Endothelial cell of umbilical vein (primary cell): ENCODE results near the gene AATF. TPM values are rescaled to one million over a fixed set of nuclear protein-coding genes. Genes with fewer than 3 reads are reported as not detected.

Experiments used
- BruUV-seq: library from RNA; stranded (reverse); fragments of 400-500 nt; replicated peaks from 2 replicates; lab custom pipeline; 2021; lab: Mats Ljungman, UMichigan
- CTCF ChIA-PET: fragments of 300-600, 350-600 bp; sonication (Branson Sonifier 250); formaldehyde crosslinking; loops from one replicate; lab custom pipeline; 2021; ENCODE audit warnings: antibody characterized with exemption, inconsistent platforms; lab: Charles Lee
- POLR2A ChIA-PET: fragments of 300-600, 350-600 bp; sonication (Branson Sonifier 250); formaldehyde crosslinking; loops from one replicate; lab custom pipeline; 2021; ENCODE audit warnings: antibody characterized with exemption, inconsistent platforms; lab: Charles Lee
- DNase-seq: peaks from one replicate; pipeline ENCODE4 v3.0.0-alpha.2; 2011; ENCODE audit warnings: low read depth, low spot score
- FAIRE-seq: peaks from 2 replicates; lab custom pipeline; 2011; peaks lifted over from hg19 to GRCh38; lab: Jason Lieb, UNC
- H2AFZ ChIP-seq: 2 replicates; pipeline ENCODE4 v1.6.0; 2012; ENCODE audit warnings: low read depth, low read length, control low read depth, inconsistent platforms
- H3K27ac ChIP-seq: 2 replicates; pipeline ENCODE4 v1.5.1; 2011; ENCODE audit warnings: low read depth, mild to moderate bottlenecking, control low read depth, low read length, moderate library complexity; ENCODE audit not compliant: insufficient read depth
- H3K27me3 ChIP-seq, 2 experiments: 2 replicates each; pipeline versions ENCODE4 v1.6.0 to v1.6.1; 2011; ENCODE audit warnings: low read length in 2 of 2, mixed read lengths in 1 of 2; ENCODE audit not compliant: control insufficient read depth in 2 of 2, insufficient read depth in 2 of 2
- H3K36me3 ChIP-seq, 2 experiments: 2 replicates in 1 of 2; 3 replicates in 1 of 2; pipeline ENCODE4 v1.5.1; 2011; ENCODE audit warnings: low read length in 2 of 2, mild to moderate bottlenecking in 1 of 2, moderate library complexity in 1 of 2; ENCODE audit not compliant: control insufficient read depth in 2 of 2, insufficient read depth in 2 of 2; ENCODE audit errors: extremely low read depth in 1 of 2
- H3K4me1 ChIP-seq: 3 replicates; pipeline ENCODE4 v1.5.1; 2011; ENCODE audit warnings: mild to moderate bottlenecking, low read length; ENCODE audit not compliant: control insufficient read depth, insufficient read depth; ENCODE audit errors: extremely low read depth
- H3K4me2 ChIP-seq: 2 replicates; pipeline ENCODE4 v1.6.1; 2011; ENCODE audit warnings: low read length, control low read depth, mixed read lengths; ENCODE audit not compliant: insufficient read depth
- H3K4me3 ChIP-seq, 3 experiments: fragments of 200-600 bp in 1 of 3; sonication (generic), shearing (Covaris generic) in 1 of 3; replicated peaks in 1 of 3; 2 replicates each; pipeline ENCODE4 v1.5.1; 2011 to 2016; ENCODE audit warnings: control low read depth in 3 of 3, low read length in 3 of 3, mild to moderate bottlenecking in 2 of 3, inconsistent platforms in 1 of 3, low read depth in 1 of 3, moderate library complexity in 1 of 3; ENCODE audit not compliant: insufficient read depth in 1 of 3
- H3K79me2 ChIP-seq: 2 replicates; pipeline ENCODE4 v1.6.0; 2012; ENCODE audit warnings: low read length, inconsistent platforms; ENCODE audit not compliant: control insufficient read depth, insufficient read depth
- H3K9ac ChIP-seq: replicated peaks from 2 replicates; pipeline ENCODE3; 2011; ENCODE audit warnings: low read length, control low read depth; ENCODE audit not compliant: insufficient read depth; ENCODE audit errors: extremely low read depth
- H3K9me1 ChIP-seq: replicated peaks from 3 replicates; pipeline ENCODE4 v1.6.0; 2011; ENCODE audit warnings: mild to moderate bottlenecking, low read length; ENCODE audit not compliant: control insufficient read depth, insufficient read depth; ENCODE audit errors: extremely low read depth
- H3K9me3 ChIP-seq: replicated peaks from 2 replicates; pipeline ENCODE4 v1.5.1; 2012; ENCODE audit warnings: low read length, inconsistent platforms; ENCODE audit not compliant: control insufficient read depth, insufficient read depth
- H4K20me1 ChIP-seq: replicated peaks from 2 replicates; pipeline ENCODE3; 2011; ENCODE audit warnings: mild to moderate bottlenecking, low read length; ENCODE audit not compliant: control insufficient read depth, insufficient read depth; ENCODE audit errors: extremely low read depth
- CTCF ChIP-seq, 2 donors: IDR thresholded peaks; 1 replicate in 1 of 2; 2 replicates in 1 of 2; pipeline ENCODE4 v1.5.1; 2011; ENCODE audit warnings: low read length in 2 of 2, mild to moderate bottlenecking in 2 of 2, moderate library complexity in 2 of 2, control low read depth in 1 of 2, inconsistent platforms in 1 of 2, low read depth in 1 of 2; ENCODE audit not compliant: insufficient read depth in 1 of 2; ENCODE audit errors: extremely low read depth in 1 of 2
- EZH2 ChIP-seq: IDR thresholded peaks from 2 replicates; pipeline ENCODE4 v1.6.1; 2012; ENCODE audit warnings: borderline replicate concordance, low read depth, mild to moderate bottlenecking, moderate library complexity, low read length, inconsistent platforms; ENCODE audit not compliant: severe bottlenecking
- FOS ChIP-seq: IDR thresholded peaks from 2 replicates; pipeline ENCODE4 v1.6.1; 2011; ENCODE audit warnings: mild to moderate bottlenecking, low read length, moderate library complexity, borderline replicate concordance; ENCODE audit not compliant: insufficient read depth
- GATA2 ChIP-seq: IDR thresholded peaks from 2 replicates; pipeline ENCODE4 v1.7.0; 2011; ENCODE audit warnings: low read depth, mild to moderate bottlenecking, moderate library complexity, mixed read lengths, low read length; ENCODE audit not compliant: insufficient read length, insufficient read depth
- JUN ChIP-seq: IDR thresholded peaks from 2 replicates; pipeline ENCODE4 v1.6.1; 2011; ENCODE audit warnings: borderline replicate concordance, low read depth; ENCODE audit not compliant: insufficient read length, insufficient read depth
- MAX ChIP-seq: IDR thresholded peaks from 2 replicates; pipeline ENCODE4 v1.6.1; 2011; ENCODE audit not compliant: insufficient read depth, insufficient read length
- MYC ChIP-seq: IDR thresholded peaks from one replicate; pipeline ENCODE4 v1.6.1; 2011; ENCODE audit warnings: mild to moderate bottlenecking, low read depth, low read length
- POLR2A ChIP-seq: IDR thresholded peaks from 2 replicates; pipeline ENCODE4 v1.6.1; 2012; ENCODE audit warnings: low read depth, mild to moderate bottlenecking, control low read depth, low read length
- POLR2AphosphoS5 ChIP-seq: IDR thresholded peaks from 2 replicates; pipeline ENCODE4 v1.6.1; 2012; ENCODE audit warnings: low read depth, mild to moderate bottlenecking, control low read depth, low read length, moderate library complexity; ENCODE audit not compliant: insufficient read depth
- dilution Hi-C: fragments of 300-500 bp; cut with MboI; formaldehyde crosslinking; loops from one replicate; pipeline ENCODE4 v1.15.0; 2019; ENCODE audit warnings: low sequenced_read_pairs; ENCODE audit not compliant: extremely low pct_ligation_motif_present
- intact Hi-C: fragments of 100-400 bp; cut with micrococcal nuclease; formaldehyde crosslinking; loops from one replicate; pipeline ENCODE4 v1.10.0; 2022
- polyA plus RNA-seq, 4 experiments: library from polyadenylated mRNA; depleted of rRNA in 3 of 4; stranded (reverse) in 3 of 4; unstranded in 1 of 4; fragments of >200 nt; gene quantifications; 2 replicates each; pipeline versions ENCODE4 v1.2.1 to v1.2.3, GENCODE V29; 2011 to 2012; ENCODE audit warnings: missing spikeins in 1 of 4
- total RNA-seq: library from RNA; stranded (reverse); gene quantifications from 2 replicates; pipeline ENCODE4 v1.2.3, GENCODE V29; 2021

AATF gene
- total and polyA plus RNA-seq, 2 donors (not counting 3 experiments of a cell fraction or from before 2014, with no cell fraction given) = 15.7 to 47.2 TPM

DNA sequence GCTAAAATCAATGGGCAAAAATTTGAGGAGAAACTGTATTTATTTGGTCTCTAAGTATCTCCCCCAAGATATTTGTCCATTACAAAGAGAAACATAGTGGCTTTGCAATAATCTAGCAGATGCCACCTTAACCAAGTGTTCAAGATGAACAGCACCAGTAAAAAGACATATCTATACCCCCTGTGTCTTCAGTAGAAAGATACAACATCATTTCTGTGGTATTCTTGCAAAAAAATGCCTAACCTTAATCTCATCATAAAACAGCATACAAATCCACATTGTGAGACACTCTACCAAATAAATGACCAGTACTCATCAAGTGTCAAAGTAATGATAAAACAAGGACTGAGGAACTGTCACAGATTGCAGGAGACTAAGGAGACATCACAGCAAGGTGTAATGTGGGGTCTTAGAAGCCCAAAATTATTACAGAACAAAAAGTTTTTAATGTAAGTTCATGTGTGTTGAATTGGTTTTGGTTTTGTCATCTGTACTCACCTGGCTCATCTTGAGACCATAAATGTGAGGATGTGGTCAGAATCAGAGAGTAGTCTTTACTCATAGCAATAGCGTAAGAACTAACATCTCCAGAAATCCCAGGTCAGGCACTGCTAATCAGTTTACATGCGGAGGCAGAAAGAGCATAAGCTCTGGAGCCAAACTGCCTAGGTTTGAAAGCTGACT is 77.2 kb downstream of the AATF start:
- FAIRE-seq = no peak
- Histone ChIP-seq H3K27ac (no peak overlapping the region), H3K27me3 (no peaks in the 10 kb centered on the region), H2AFZ (no peak overlapping the region), H3K4me3 (no peak overlapping the region), H3K36me3 (no peaks in the 10 kb centered on the region), H3K9me1 (no peaks in the 10 kb centered on the region), H3K4me1 (no peaks in the 10 kb centered on the region), H3K4me2 (no peak overlapping the region), H3K9me3 (no peaks in the 10 kb centered on the region), H4K20me1 (no peaks in the 10 kb centered on the region), H3K9ac (no peak overlapping the region), H3K79me2 (no peaks in the 10 kb centered on the region)
- dilution Hi-C loops = no loop called here
- TF ChIP-seq CTCF (IDR thresholded peaks at IDR 0.05; ENCODE audit: extremely low read depth in 1 of 2, insufficient read depth in 1 of 2, low read depth in 1 of 2, low read length in 2 of 2) (no peak), JUN (no peak), FOS (no peak), MAX (no peak), MYC (no peak), EZH2 (no peak), GATA2 (no peak), POLR2AphosphoS5 (no peak), POLR2A (no peak)
- ChIA-PET CTCF (no interaction called here), POLR2A (no interaction called here)
- intact Hi-C loops = no loop called here
- no peak for DNase-seq
- no TSS peak for BruUV-seq
